ENCODE measurements around the gene RTN4RL2. TPM values are rescaled to one million over a fixed set of nuclear protein-coding genes. Genes with fewer than 3 reads are reported as not detected.

Gene RTN4RL2
- total and polyA plus RNA-seq, 8 donors, result 0.75 to 8.1 (median 0.78) TPM; not detected in 3

DNA sequence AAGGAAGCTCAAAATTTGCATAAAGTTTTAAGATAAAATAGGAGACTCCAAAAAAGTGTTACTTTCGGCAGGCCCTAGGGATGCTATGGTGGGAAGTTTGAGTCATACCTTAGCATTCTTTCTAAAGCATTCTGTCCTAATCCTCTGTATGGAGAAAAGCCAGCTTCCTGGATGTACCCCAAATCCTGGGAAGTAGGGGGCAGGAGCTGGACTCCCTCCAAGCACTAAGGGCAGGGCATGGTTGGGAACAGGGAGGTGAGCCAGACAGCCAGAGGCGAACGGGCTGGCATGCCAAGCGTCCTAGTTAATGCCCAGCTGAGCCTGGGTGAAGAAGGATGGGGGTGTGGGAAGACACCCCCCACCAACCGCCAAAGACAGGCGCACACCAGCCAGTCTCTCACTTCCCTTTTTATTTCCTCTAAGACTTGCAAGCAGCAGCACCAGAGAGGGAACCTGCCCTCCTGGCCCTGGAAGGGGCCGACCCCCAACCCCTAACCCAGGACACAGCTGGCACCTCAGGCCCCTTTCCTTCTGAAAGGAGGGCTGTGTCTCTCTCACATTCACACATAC lies 23.9 kb downstream of the RTN4RL2 start:
- intact Hi-C loops (cut with DNase I; ENCODE audit: low total_unique reads), result loop anchor here (10.0 kb wide), 1 partner anchor 139 kb away; no protein-coding TSS in a partner anchor
- no peak for DNase-seq
- no peaks in the 10 kb centered on the region for H3K9me3 ChIP-seq
- H3K4me1 ChIP-seq, result peaks cover 11 to 38% (median 25%) of the 10 kb centered on the region in 4 donors
- peaks cover 32 to 58% (median 50%) of the 10 kb centered on the region in 4 donors for H3K36me3 ChIP-seq
- TF ChIP-seq POLR2AphosphoS5 (IDR thresholded peaks at IDR 0.05) (no peak), POLR2A (IDR thresholded peaks at IDR 0.05) (no peak), CTCF (IDR thresholded peaks at IDR 0.05) (no peak)
- H3K4me3 ChIP-seq, result no peak overlapping the region
- 54 to 67% (median 59%) methylated on average over 7 of the region's 7 CpGs for WGBS, 5 donors
- peaks cover 0 to 37% (median 13%) of the 10 kb centered on the region in 3 donors for H3K27me3 ChIP-seq
- no peak overlapping the region for H3K27ac ChIP-seq

- no peak overlapping the region for H3K27ac ChIP-seq
- H3K4me1 ChIP-seq, result peaks cover 11 to 29% (median 17%) of the 10 kb centered on the region in 4 donors
- peaks cover 35 to 70% (median 62%) of the 10 kb centered on the region in 4 donors for H3K36me3 ChIP-seq
- H3K9me3 ChIP-seq, result no peaks in the 10 kb centered on the region
- H3K4me3 ChIP-seq, result no peak overlapping the region
- 85 to 93% (median 90%) methylated on average over 8 to 10 of the region's 10 CpGs for WGBS, 5 donors
- H3K27me3 ChIP-seq, result peaks cover 0 to 31% (median 13%) of the 10 kb centered on the region in 3 donors
- intact Hi-C loops (cut with DNase I; ENCODE audit: low total_unique reads), result loop anchor here (10.0 kb wide), 1 partner anchor 141 kb away; no protein-coding TSS in a partner anchor
- no peak for DNase-seq
- TF ChIP-seq POLR2A (IDR thresholded peaks at IDR 0.05), result no peak
These were observed 25.1 kb downstream of the RTN4RL2 start for GRCh38 chr11:57485217-57485990.

DNA sequence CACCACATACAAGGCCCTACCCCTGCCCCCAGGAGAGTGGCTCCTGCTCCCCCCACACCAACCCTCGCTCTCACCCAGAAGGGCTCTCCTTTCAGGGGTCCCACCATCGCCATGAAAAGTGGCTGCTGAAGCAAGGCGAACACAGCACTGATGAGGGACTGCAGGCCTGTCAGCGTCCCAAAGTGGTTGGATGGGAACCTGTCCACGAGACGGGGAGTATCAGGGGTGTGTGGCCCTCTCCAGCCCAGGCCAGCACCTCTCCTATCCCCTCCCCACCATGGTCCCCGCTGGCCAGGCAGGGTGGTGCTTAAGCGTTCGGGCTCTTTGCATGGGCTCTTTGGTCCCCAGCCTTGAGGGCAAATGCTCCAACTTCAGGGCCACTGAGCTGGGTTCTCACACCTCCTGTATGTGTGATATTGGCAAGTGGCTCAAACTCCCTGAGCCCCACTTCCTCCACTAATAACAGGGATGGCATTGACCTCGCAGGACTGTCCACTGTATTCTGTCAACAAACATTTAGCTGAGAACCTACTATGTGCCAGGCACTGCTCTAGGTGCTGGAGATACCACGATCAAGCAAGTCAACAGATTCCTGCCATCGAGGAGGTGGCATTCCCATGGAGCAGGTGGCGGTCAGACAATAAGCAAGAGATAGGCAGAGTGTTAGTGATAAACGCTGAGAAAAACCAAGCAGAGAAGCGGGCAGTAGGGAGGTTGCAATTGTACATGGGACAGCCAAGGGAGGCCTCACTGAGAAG lies 26.9 kb downstream of the RTN4RL2 start:
- no peak overlapping the region for H3K4me3 ChIP-seq
- intact Hi-C loops (cut with DNase I; ENCODE audit: low total_unique reads), result loop anchor here (10.0 kb wide), 1 partner anchor 142 kb away; no protein-coding TSS in a partner anchor
- 92 to 93% (median 93%) methylated on average over 15 of the region's 15 CpGs for WGBS, 5 donors
- TF ChIP-seq CTCF (IDR thresholded peaks at IDR 0.05) (no peak), POLR2AphosphoS5 (IDR thresholded peaks at IDR 0.05) (no peak), POLR2A (IDR thresholded peaks at IDR 0.05) (no peak), EP300 (IDR thresholded peaks at IDR 0.05) (no peak)
- peaks cover 0 to 19% (median 13%) of the 10 kb centered on the region in 3 donors for H3K27me3 ChIP-seq
- no peak overlapping the region for H3K27ac ChIP-seq
- H3K36me3 ChIP-seq, result peaks cover 35 to 86% (median 75%) of the 10 kb centered on the region in 4 donors
- no peaks in the 10 kb centered on the region for H3K9me3 ChIP-seq
- peaks cover 11 to 26% (median 18%) of the 10 kb centered on the region in 4 donors for H3K4me1 ChIP-seq
- DNase-seq, result no peak

DNA sequence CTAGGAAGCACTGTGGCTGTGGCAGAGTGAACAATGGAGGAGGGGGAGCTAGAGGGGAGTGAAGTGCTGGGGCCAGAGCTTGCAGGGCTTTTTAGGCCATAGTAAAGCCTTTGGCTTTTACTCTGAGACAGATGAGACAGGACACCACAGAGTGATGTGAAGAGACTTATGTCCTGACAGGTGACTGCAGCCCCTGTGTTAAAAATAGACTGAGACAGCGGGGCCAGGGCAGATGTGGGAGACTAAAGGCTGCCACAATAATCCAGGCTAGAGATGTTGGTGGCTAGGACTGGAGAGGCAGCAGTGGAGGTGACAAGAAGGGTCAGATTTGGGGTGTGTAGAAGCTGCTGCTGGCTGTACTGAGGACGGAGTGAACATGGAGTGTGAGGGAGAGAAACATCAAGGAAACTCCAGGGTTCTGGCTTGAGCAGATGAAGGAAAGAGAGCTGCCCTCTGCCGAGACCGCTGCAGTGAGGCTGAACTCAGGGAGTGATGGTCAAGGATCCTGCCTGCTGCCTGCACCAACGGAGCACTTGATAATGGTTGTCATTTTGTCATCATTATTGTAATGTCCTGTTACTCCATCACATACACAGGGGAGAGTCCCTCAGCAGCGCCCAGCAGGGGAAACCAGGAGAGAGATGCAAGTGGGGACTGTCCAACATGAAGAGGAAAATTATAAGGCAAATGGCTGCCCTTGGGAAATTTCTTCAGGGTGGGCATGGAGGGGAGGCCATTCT lies 27.8 kb downstream of the RTN4RL2 start:
- H3K4me3 ChIP-seq, result no peak overlapping the region
- TF ChIP-seq POLR2AphosphoS5 (IDR thresholded peaks at IDR 0.05), result no peak
- no peak for TF ChIP-seq EP300 (IDR thresholded peaks at IDR 0.05)
- TF ChIP-seq CTCF (IDR thresholded peaks at IDR 0.05), result no peak
- no peak for TF ChIP-seq POLR2A (IDR thresholded peaks at IDR 0.05)
- intact Hi-C loops (cut with DNase I; ENCODE audit: low total_unique reads), result loop anchor here (10.0 kb wide), 1 partner anchor 143 kb away; no protein-coding TSS in a partner anchor
- WGBS, 5 donors, result 82 to 87% (median 85%) methylated on average over 6 of the region's 6 CpGs
- peaks cover 3 to 17% (median 10%) of the 10 kb centered on the region in 4 donors for H3K4me1 ChIP-seq
- H3K36me3 ChIP-seq, result peaks cover 35 to 86% (median 75%) of the 10 kb centered on the region in 4 donors
- no peak overlapping the region for H3K27ac ChIP-seq
- no peak for DNase-seq
- H3K9me3 ChIP-seq, result no peaks in the 10 kb centered on the region
- H3K27me3 ChIP-seq, result peaks cover 0 to 10% (median 5%) of the 10 kb centered on the region in 3 donors

Data from stomach (tissue), 9 donors.